Neural cell (in vitro differentiated cells): Measurements from ENCODE around the gene TNS1.

Experiments used
- CTCF ChIP-seq: fragments of 450-650 bp; IDR thresholded peaks from 2 replicates; pipeline ENCODE4 v1.5.1; 2014; ENCODE audit warnings: antibody characterized with exemption, mild to moderate bottlenecking, moderate library complexity; ENCODE audit not compliant: poor library complexity, severe bottlenecking
- EP300 ChIP-seq: fragments of 450-650 bp; conservative IDR thresholded peaks from 2 replicates; pipeline ENCODE4 v1.6.1; 2014; ENCODE audit warnings: antibody characterized with exemption, mild to moderate bottlenecking, moderate library complexity; ENCODE audit not compliant: poor library complexity, severe bottlenecking
- EZH2 ChIP-seq: fragments of 200-600, 300-800 bp; shearing (Covaris generic), sonication (generic); IDR thresholded peaks from 2 replicates; pipeline ENCODE4 v1.6.1; 2014; ENCODE audit warnings: antibody characterized with exemption, low read length, borderline replicate concordance, mild to moderate bottlenecking; ENCODE audit not compliant: insufficient read depth, poor library complexity, severe bottlenecking
- POLR2AphosphoS5 ChIP-seq: IDR thresholded peaks from 2 replicates; pipeline ENCODE4 v1.6.1; 2012
- RAD21 ChIP-seq: fragments of 450-650 bp; conservative IDR thresholded peaks from 2 replicates; pipeline ENCODE4 v1.6.1; 2014; ENCODE audit warnings: antibody characterized with exemption, mild to moderate bottlenecking, moderate library complexity
- SMC3 ChIP-seq: fragments of 450-650 bp; conservative IDR thresholded peaks from 2 replicates; pipeline ENCODE4 v1.6.1; 2014; ENCODE audit warnings: antibody characterized with exemption, mild to moderate bottlenecking, moderate library complexity; ENCODE audit not compliant: poor library complexity
- TAF1 ChIP-seq: IDR thresholded peaks from 2 replicates; pipeline ENCODE4 v1.6.1; 2012; ENCODE audit warnings: low read depth
- TF ChIP-seq, protein P1 (sequence below): IDR thresholded peaks from 2 replicates; pipeline ENCODE4 v1.6.1; 2012; ENCODE audit warnings: borderline replicate concordance

DNA sequence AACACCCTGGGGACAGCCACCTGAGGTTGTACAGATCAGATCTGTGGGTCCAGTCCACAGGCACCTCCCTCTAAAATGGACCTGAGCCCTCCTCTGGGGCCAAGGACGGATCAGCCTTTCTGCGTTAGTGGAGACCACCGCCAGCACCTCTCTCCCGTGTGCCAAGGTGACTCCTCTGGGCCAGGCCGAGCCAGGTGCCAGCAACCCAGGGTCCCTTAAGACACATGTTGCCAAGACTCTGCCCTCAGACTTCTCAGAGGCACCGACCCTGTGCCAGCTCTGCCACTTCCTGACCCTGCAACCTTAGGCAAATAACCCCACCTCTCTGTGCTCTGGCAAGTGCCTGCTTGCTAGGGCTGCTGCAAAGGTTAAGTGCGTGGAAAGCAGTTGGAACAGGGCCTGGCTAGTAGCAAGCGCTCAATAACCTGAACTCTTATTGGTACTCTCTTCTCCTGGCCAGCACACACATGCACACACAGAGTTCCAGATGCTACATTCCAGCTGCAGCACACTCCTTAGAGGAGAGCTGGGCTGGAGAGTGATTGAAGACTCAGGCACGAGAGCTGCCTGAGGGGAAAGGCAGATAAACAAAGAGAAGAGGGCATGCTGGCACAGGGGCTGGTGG, 105.6 kb downstream of the TNS1 start:
- TF ChIP-seq CTCF (no peak), RAD21 (no peak), TAF1 (no peak), EZH2 (no peak), POLR2AphosphoS5 (no peak), SMC3 (no peak), EP300 (no peak)
- TF ChIP-seq, protein P1, sequence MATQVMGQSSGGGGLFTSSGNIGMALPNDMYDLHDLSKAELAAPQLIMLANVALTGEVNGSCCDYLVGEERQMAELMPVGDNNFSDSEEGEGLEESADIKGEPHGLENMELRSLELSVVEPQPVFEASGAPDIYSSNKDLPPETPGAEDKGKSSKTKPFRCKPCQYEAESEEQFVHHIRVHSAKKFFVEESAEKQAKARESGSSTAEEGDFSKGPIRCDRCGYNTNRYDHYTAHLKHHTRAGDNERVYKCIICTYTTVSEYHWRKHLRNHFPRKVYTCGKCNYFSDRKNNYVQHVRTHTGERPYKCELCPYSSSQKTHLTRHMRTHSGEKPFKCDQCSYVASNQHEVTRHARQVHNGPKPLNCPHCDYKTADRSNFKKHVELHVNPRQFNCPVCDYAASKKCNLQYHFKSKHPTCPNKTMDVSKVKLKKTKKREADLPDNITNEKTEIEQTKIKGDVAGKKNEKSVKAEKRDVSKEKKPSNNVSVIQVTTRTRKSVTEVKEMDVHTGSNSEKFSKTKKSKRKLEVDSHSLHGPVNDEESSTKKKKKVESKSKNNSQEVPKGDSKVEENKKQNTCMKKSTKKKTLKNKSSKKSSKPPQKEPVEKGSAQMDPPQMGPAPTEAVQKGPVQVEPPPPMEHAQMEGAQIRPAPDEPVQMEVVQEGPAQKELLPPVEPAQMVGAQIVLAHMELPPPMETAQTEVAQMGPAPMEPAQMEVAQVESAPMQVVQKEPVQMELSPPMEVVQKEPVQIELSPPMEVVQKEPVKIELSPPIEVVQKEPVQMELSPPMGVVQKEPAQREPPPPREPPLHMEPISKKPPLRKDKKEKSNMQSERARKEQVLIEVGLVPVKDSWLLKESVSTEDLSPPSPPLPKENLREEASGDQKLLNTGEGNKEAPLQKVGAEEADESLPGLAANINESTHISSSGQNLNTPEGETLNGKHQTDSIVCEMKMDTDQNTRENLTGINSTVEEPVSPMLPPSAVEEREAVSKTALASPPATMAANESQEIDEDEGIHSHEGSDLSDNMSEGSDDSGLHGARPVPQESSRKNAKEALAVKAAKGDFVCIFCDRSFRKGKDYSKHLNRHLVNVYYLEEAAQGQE: no peak
